HL-60 (cell line): ENCODE measurements around the gene PGR.

Source experiments
- DNase-seq, 2 experiments: peaks; one replicate each; pipeline ENCODE4 v3.0.0-alpha.2; 2010 to 2020; ENCODE audit warnings: low read depth in 1 of 2, low spot score in 1 of 2
- H3K27ac ChIP-seq: fragments of 250-450 bp; sonication (Bioruptor Pico); replicated peaks from 2 replicates; pipeline ENCODE4 v1.5.1; 2020; ENCODE audit warnings: mild to moderate bottlenecking, moderate library complexity
- H3K27me3 ChIP-seq: fragments of 250-450 bp; sonication (Bioruptor Pico); 2 replicates; pipeline ENCODE4 v1.5.1; 2021; ENCODE audit warnings: mild to moderate bottlenecking, moderate library complexity; ENCODE audit not compliant: insufficient read depth, poor library complexity, severe bottlenecking
- H3K4me3 ChIP-seq: replicated peaks from 2 replicates; pipeline ENCODE4 v1.5.1; 2011; ENCODE audit warnings: mild to moderate bottlenecking, control low read depth, low read length; ENCODE audit not compliant: insufficient read depth
- CTCF ChIP-seq: IDR thresholded peaks from one replicate; pipeline ENCODE4 v1.5.1; 2011; ENCODE audit warnings: low read length, control low read depth, inconsistent platforms; ENCODE audit not compliant: insufficient read depth
- GABPA ChIP-seq: IDR thresholded peaks from 2 replicates; pipeline ENCODE4 v1.6.1; 2012; ENCODE audit warnings: low read depth
- POLR2AphosphoS5 ChIP-seq: IDR thresholded peaks from 2 replicates; pipeline ENCODE4 v1.6.1; 2012; ENCODE audit warnings: low read depth
- REST ChIP-seq: IDR thresholded peaks from 2 replicates; pipeline ENCODE4 v1.6.1; 2012; ENCODE audit warnings: low read depth; ENCODE audit not compliant: insufficient replicate concordance
- SPI1 ChIP-seq: IDR thresholded peaks from 2 replicates; pipeline ENCODE4 v1.6.1; 2012; ENCODE audit warnings: low read depth, mild to moderate bottlenecking, borderline replicate concordance

PGR gene

GRCh38 chr11:101128571-101129202 is 926 bp downstream of the PGR start:
- no peak for DNase-seq
- no peak overlapping the region for H3K4me3 ChIP-seq
- TF ChIP-seq POLR2AphosphoS5 (no peak), SPI1 (no peak)
- H3K27me3 ChIP-seq, result peaks cover 45% of the 10 kb centered on the region
- H3K27ac ChIP-seq, result no peak overlapping the region

- Histone ChIP-seq H3K4me3 (no peak overlapping the region), H3K27me3 (peaks cover 45% of the 10 kb centered on the region), H3K27ac (no peak overlapping the region)
- no peak for DNase-seq
- TF ChIP-seq REST (no peak), CTCF (no peak), POLR2AphosphoS5 (no peak), SPI1 (no peak), GABPA (no peak)
These were observed 1.7 kb downstream of the PGR start for GRCh38 chr11:101127699-101128570.

GRCh38 chr11:101127197-101127698 is 2.4 kb downstream of the PGR start:
- DNase-seq, result no peak

More at GRCh38 chr11:101127197-101127698, 2.4 kb downstream of the PGR start:
- Histone ChIP-seq H3K27me3 (peaks cover 45% of the 10 kb centered on the region), H3K4me3 (no peak overlapping the region), H3K27ac (no peak overlapping the region)
- TF ChIP-seq REST, result no peak
- TF ChIP-seq POLR2AphosphoS5, result no peak
- no peak for TF ChIP-seq CTCF
- TF ChIP-seq SPI1, result no peak
- TF ChIP-seq GABPA, result no peak
